K562 (cell line): ENCODE measurements around the gene TTLL10.

Experiments
- TF ChIP-seq, protein P1 (sequence below): fragments of 250-450 bp; sonication (Bioruptor Pico); IDR thresholded peaks from 2 replicates; pipeline ENCODE4 v1.5.0; 2021; ENCODE audit warnings: mild to moderate bottlenecking, borderline replicate concordance
- TF ChIP-seq, protein P2 (sequence below), 2 experiments: fragments of 250-450 bp in 1 of 2; fragments of 450-650 bp in 1 of 2; sonication (Bioruptor Pico) in 1 of 2; IDR thresholded peaks; 2 replicates each; pipeline versions ENCODE4 v1.6.1 to v1.8.0; 2016 to 2021; ENCODE audit warnings: mild to moderate bottlenecking in 2 of 2, moderate library complexity in 2 of 2, missing compliant biosample characterization in 1 of 2, missing genetic modification characterization in 1 of 2
- TF ChIP-seq, protein P3 (sequence below): fragments of 250-450 bp; sonication (Bioruptor Pico); IDR thresholded peaks from 2 replicates; pipeline ENCODE4 v1.5.0; 2021
- TF ChIP-seq, protein P4 (sequence below), 2 experiments: IDR thresholded peaks; 2 replicates each; pipeline ENCODE4 v1.6.1; 2012; ENCODE audit warnings: improper control_type of control experiment in 2 of 2, low read depth in 2 of 2, low read length in 2 of 2, borderline replicate concordance in 1 of 2

DNA sequence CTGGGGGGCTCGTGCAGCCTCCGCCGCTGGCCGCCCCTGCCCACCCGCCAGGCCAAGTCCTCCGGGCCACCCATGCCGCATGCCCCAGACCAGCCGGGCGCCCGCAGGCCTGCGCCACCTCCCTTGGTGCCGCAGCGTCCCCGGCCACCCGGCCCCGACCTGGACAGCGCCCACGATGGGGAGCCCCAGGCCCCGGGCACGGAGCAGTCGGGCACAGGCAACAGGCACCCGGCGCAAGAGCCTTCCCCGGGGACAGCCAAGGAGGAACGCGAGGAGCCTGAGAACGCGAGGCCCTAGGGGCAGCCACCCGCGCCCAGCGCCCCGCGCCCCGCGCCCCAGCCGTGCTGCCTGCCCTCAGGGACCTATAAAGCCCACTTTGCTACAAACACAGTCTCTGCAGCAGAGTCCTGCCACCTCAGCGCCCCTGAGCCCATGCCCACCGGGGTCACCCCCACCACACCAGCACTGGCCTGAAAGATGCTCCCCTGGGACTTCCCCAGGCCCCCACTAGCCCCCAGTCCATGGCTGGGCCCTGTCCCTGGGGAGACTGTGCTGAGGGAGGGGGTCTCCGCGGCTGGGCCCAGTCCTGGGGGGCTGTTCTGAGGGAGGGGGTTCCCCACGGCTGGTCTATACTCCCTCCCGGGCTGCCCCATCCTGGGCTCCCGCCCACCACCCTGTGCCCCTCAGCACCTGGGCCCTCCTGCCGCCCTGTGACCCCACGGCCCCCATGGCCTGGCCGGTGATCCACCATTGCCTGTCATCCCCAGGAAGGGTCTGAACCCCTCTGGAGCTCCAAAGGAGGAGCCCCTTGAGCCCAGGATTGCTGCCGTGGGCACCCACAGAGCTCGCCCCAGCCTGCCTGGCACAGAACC is 24.1 kb downstream of the TTLL10 start:
- TF ChIP-seq, protein P1, sequence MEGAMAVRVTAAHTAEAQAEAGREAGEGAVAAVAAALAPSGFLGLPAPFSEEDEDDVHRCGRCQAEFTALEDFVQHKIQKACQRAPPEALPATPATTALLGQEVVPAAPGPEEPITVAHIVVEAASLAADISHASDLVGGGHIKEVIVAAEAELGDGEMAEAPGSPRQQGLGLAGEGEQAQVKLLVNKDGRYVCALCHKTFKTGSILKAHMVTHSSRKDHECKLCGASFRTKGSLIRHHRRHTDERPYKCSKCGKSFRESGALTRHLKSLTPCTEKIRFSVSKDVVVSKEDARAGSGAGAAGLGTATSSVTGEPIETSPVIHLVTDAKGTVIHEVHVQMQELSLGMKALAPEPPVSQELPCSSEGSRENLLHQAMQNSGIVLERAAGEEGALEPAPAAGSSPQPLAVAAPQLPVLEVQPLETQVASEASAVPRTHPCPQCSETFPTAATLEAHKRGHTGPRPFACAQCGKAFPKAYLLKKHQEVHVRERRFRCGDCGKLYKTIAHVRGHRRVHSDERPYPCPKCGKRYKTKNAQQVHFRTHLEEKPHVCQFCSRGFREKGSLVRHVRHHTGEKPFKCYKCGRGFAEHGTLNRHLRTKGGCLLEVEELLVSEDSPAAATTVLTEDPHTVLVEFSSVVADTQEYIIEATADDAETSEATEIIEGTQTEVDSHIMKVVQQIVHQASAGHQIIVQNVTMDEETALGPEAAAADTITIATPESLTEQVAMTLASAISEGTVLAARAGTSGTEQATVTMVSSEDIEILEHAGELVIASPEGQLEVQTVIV (CRISPR knock-in tag) = no peak
- TF ChIP-seq, protein P2, sequence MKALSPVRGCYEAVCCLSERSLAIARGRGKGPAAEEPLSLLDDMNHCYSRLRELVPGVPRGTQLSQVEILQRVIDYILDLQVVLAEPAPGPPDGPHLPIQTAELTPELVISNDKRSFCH (CRISPR knock-in tag; IDR thresholded peaks at IDR 0.05) = no peak
- TF ChIP-seq, protein P2 (tag; IDR thresholded peaks at IDR 0.05) = no peak
- TF ChIP-seq, protein P3, sequence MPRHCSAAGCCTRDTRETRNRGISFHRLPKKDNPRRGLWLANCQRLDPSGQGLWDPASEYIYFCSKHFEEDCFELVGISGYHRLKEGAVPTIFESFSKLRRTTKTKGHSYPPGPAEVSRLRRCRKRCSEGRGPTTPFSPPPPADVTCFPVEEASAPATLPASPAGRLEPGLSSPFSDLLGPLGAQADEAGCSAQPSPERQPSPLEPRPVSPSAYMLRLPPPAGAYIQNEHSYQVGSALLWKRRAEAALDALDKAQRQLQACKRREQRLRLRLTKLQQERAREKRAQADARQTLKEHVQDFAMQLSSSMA = no peak
- TF ChIP-seq, protein P4, sequence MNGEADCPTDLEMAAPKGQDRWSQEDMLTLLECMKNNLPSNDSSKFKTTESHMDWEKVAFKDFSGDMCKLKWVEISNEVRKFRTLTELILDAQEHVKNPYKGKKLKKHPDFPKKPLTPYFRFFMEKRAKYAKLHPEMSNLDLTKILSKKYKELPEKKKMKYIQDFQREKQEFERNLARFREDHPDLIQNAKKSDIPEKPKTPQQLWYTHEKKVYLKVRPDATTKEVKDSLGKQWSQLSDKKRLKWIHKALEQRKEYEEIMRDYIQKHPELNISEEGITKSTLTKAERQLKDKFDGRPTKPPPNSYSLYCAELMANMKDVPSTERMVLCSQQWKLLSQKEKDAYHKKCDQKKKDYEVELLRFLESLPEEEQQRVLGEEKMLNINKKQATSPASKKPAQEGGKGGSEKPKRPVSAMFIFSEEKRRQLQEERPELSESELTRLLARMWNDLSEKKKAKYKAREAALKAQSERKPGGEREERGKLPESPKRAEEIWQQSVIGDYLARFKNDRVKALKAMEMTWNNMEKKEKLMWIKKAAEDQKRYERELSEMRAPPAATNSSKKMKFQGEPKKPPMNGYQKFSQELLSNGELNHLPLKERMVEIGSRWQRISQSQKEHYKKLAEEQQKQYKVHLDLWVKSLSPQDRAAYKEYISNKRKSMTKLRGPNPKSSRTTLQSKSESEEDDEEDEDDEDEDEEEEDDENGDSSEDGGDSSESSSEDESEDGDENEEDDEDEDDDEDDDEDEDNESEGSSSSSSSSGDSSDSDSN (IDR thresholded peaks at IDR 0.05; ENCODE audit: borderline replicate concordance in 1 of 2, low read depth in 2 of 2, low read length in 2 of 2) = no peak
